Body of pancreas (tissue), 4 donors: ENCODE results near the gene PRKAA1. TPM values are rescaled to one million over a fixed set of nuclear protein-coding genes. Genes with fewer than 3 reads are reported as not detected.

ENCODE experiments used
- ATAC-seq: fragments of 150-250 bp; one replicate; pipeline ENCODE4 v1.9.1; 2016
- DNase-seq, 4 donors: peaks; one replicate each; pipeline ENCODE4 v3.0.0-alpha.2; 2019
- H3K27ac ChIP-seq, 4 donors: fragments of 200-600 bp; sonication (generic); 1 replicate in 3 of 4; 2 replicates in 1 of 4; pipeline versions ENCODE4 v1.5.1 to v1.6.1; 2016 to 2019; ENCODE audit warnings: mild to moderate bottlenecking in 1 of 4, mixed read lengths in 1 of 4, moderate library complexity in 1 of 4
- H3K27me3 ChIP-seq, 2 donors: fragments of 200-600 bp; sonication (generic); one replicate each; pipeline ENCODE4 v1.6.0; 2016; ENCODE audit warnings: mild to moderate bottlenecking in 1 of 2
- H3K36me3 ChIP-seq, 2 donors: fragments of 200-600 bp; sonication (generic); replicated peaks in 1 of 2; 2 replicates each; pipeline ENCODE4 v1.5.1; 2016; ENCODE audit warnings: low read depth in 2 of 2; ENCODE audit not compliant: insufficient read depth in 1 of 2
- H3K4me1 ChIP-seq: fragments of 200-600 bp; sonication (generic); one replicate; pipeline ENCODE4 v1.6.0; 2016
- H3K4me3 ChIP-seq, 2 donors: fragments of 200-600 bp; sonication (generic); 1 replicate in 1 of 2; 2 replicates in 1 of 2; pipeline ENCODE4 v1.5.1; 2016 to 2019
- H3K9me3 ChIP-seq, 3 donors: fragments of 200-600 bp; sonication (generic); 1 replicate in 2 of 3; 2 replicates in 1 of 3; pipeline ENCODE4 v1.5.1; 2016
- POLR2A ChIP-seq, 3 donors: fragments of 450-650 bp; IDR thresholded peaks; one replicate each; pipeline ENCODE4 v1.6.1; 2016; ENCODE audit warnings: antibody characterized with exemption in 3 of 3, mild to moderate bottlenecking in 2 of 3
- WGBS, 2 donors: methylation state at CpG; one replicate each; pipeline ENCODE4 v1.1.5; 2017; 5-methylcytosine and 5-hydroxymethylcytosine counted together
- intact Hi-C: fragments of 100-400 bp; cut with DNase I; formaldehyde crosslinking; loops from one replicate; pipeline ENCODE4 v1.15.1; 2023
- total RNA-seq, 2 donors: library from RNA; depleted of rRNA; stranded (reverse); fragments of >200 nt; gene quantifications; one replicate each; pipeline ENCODE4 v1.1.0, GENCODE V29; 2016
- TF ChIP-seq, protein P1 (sequence below), 7 experiments: fragments of 450-650 bp in 4 of 7; fragments of 200-600 bp in 3 of 7; sonication (generic) in 3 of 7; IDR thresholded peaks; one replicate each; pipeline ENCODE4 v1.5.1; 2016 to 2019; ENCODE audit warnings: antibody characterized with exemption in 7 of 7

Gene PRKAA1
- total RNA-seq, 2 donors from 2014 or later = 53.2 to 70.9 TPM

DNA sequence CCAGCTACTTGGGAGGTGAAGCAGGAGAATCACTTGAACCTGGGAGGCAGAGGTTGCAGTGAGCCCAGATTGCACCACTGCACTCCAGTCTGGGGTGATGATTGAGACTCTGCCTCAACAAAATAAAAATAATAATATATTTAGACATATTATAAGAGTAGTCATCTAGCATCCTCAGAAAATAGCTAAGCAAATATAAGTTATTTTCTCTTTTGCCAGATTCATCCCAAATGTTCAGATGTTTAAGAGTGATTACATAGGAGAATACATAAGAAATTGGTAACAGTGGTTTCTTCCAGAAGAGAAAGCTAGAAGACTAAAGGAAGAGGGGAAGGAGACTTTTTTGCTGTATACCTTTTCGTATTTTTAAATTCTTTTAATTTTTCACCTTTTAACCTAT, 20.0 kb downstream of the PRKAA1 start:
- intact Hi-C loops = no loop called here
- 93 to 95% methylated on average over 1 of the region's 1 CpG for WGBS, 2 donors
- H3K36me3 ChIP-seq = peaks cover 0 to 10% of the 10 kb centered on the region in 2 donors
- H3K27ac ChIP-seq = no peak overlapping the region
- H3K4me1 ChIP-seq = peaks cover 23% of the 10 kb centered on the region
- DNase-seq = no peak
- ATAC-seq = no peak
- no peaks in the 10 kb centered on the region for H3K27me3 ChIP-seq
- H3K4me3 ChIP-seq = no peak overlapping the region
- no peak for TF ChIP-seq POLR2A (IDR thresholded peaks at IDR 0.05)
- TF ChIP-seq, protein P1, sequence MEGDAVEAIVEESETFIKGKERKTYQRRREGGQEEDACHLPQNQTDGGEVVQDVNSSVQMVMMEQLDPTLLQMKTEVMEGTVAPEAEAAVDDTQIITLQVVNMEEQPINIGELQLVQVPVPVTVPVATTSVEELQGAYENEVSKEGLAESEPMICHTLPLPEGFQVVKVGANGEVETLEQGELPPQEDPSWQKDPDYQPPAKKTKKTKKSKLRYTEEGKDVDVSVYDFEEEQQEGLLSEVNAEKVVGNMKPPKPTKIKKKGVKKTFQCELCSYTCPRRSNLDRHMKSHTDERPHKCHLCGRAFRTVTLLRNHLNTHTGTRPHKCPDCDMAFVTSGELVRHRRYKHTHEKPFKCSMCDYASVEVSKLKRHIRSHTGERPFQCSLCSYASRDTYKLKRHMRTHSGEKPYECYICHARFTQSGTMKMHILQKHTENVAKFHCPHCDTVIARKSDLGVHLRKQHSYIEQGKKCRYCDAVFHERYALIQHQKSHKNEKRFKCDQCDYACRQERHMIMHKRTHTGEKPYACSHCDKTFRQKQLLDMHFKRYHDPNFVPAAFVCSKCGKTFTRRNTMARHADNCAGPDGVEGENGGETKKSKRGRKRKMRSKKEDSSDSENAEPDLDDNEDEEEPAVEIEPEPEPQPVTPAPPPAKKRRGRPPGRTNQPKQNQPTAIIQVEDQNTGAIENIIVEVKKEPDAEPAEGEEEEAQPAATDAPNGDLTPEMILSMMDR (IDR thresholded peaks at IDR 0.05) = no peak
- no peaks in the 10 kb centered on the region for H3K9me3 ChIP-seq

DNA sequence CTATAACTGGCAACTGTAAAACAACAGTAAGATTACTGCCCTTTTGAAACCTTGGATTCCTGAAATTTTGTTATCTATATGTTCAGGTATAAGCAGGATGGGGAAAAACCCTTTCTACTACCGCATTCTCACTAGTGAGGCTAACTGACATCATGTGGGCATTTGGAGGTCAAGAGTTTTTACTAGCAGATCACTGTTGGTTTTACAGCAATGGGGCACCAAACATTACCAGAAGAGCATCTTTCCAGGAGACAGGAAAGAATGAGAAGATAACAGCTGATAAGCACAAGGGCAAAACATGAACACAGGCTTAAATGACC, 21.6 kb downstream of the PRKAA1 start:
- TF ChIP-seq, protein P1 (IDR thresholded peaks at IDR 0.05) = no peak
- TF ChIP-seq POLR2A (IDR thresholded peaks at IDR 0.05) = no peak
- Histone ChIP-seq H3K36me3 (peaks cover 0 to 10% of the 10 kb centered on the region in 2 donors), H3K4me3 (no peak overlapping the region), H3K4me1 (peaks cover 17% of the 10 kb centered on the region), H3K27ac (peak overlapping the region in 1 of 4 donors; percentile 36), H3K27me3 (no peaks in the 10 kb centered on the region), H3K9me3 (no peaks in the 10 kb centered on the region)
- no peak for ATAC-seq
- 91 to 96% methylated on average over 1 of the region's 1 CpG for WGBS, 2 donors
- no peak for DNase-seq
- intact Hi-C loops = no loop called here

DNA sequence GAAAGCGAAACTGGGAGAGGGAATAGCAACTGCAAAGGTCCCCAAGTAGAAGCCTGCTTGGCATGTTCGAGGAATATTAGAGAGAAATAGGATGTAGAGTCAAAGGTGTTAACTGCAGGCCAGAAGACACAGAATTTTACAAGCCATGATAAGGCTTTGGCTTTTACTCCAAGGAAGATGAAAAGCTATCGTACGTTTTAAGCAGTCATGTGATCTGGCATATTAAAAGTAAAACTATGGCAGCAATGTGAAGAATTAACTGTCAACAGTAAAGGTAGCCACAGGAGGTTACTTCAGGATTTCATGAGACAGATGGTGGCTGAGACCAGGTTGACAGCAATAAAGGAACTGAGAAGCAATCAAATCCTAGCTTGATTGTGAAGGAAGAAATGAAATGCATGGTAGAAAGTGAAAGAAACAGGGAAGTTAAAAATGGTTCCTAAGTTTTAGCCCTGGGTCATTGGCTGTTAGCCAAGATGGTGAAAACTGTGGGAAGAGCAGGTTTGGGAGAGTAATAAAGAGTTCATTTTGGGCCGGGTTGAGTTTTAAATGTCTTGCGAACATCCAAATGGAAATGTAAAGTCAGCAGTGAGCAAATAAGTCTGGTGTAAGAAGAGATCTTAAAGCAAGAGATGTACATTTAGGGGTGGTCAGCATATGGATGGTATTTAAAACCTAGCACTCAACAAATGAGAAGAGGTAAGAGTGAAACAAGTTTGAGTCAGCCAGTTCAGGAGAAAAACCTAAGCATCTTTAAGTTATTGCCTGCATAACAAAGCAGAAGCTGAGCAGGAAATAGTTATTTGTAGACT, 22.1 kb downstream of the PRKAA1 start:
- intact Hi-C loops = no loop called here
- WGBS, 2 donors = 64 to 67% methylated on average over 6 of the region's 6 CpGs
- H3K27me3 ChIP-seq = no peaks in the 10 kb centered on the region
- H3K27ac ChIP-seq = peak overlapping the region in 2 of 4 donors; percentile 36 to 37
- H3K4me1 ChIP-seq = peaks cover 16% of the 10 kb centered on the region
- TF ChIP-seq, protein P1 (IDR thresholded peaks at IDR 0.05) = no peak
- TF ChIP-seq POLR2A (IDR thresholded peaks at IDR 0.05) = no peak
- no peak overlapping the region for H3K4me3 ChIP-seq
- H3K9me3 ChIP-seq = no peaks in the 10 kb centered on the region
- DNase-seq (no peak), ATAC-seq (no peak)
- peaks cover 0 to 13% of the 10 kb centered on the region in 2 donors for H3K36me3 ChIP-seq

DNA sequence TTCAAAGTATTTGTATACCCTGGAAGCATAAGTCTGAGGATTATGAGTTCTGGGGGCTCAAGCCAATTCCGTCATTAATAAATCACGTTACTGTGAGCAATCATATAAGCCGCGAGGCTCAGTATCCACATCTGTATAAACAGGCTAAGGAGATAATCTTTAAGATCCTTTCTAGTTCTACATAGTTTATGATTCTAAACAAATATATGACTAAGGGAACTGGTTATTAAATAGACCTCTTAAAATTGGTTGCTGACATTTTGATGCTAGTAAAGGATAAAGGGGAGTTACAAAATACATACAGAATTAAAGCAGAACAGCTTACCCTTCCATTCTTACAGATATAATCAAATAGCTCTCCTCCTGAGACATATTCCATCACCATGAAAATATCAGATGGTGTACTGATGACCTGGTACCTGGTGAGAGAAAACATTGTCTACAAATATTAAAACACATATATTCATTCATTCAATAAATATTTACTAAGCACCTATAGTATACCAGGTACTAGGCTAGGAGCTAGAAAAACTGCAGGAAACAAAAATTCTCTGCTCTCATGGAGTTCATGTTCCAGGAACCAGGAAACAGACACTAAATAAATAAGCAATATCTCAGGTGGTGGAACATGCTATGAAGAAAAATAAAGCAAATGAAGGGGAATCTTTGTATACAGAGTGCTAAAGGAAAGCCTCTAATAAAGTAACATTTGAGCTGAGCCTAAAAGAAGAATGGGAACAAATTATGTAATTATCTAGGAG, 22.9 kb downstream of the PRKAA1 start:
- no peak for DNase-seq
- H3K4me3 ChIP-seq = no peak overlapping the region
- H3K27me3 ChIP-seq = no peaks in the 10 kb centered on the region
- H3K9me3 ChIP-seq = no peaks in the 10 kb centered on the region
- TF ChIP-seq, protein P1 (IDR thresholded peaks at IDR 0.05) = no peak
- TF ChIP-seq POLR2A (IDR thresholded peaks at IDR 0.05) = no peak
- H3K4me1 ChIP-seq = peaks cover 16% of the 10 kb centered on the region
- H3K36me3 ChIP-seq = peaks cover 0 to 14% of the 10 kb centered on the region in 2 donors
- ATAC-seq = no peak
- peak overlapping the region in 2 of 4 donors; percentile 36 to 37 for H3K27ac ChIP-seq
- WGBS, 2 donors = 72 to 73% methylated on average over 4 of the region's 4 CpGs
- intact Hi-C loops = no loop called here
